Measurements from ENCODE around the gene FSD1.

FSD1 gene

GRCh38 chr19:4323692-4324091 lies 19.3 kb downstream of the FSD1 start:
- TF ChIP-seq CREB5 (CRISPR knock-in tag; IDR thresholded peaks at IDR 0.05; ENCODE audit: low read depth): no peak
- no peak for TF ChIP-seq ZC3H10 (CRISPR knock-in tag; IDR thresholded peaks at IDR 0.05)
- no peak for TF ChIP-seq CSDC2 (CRISPR knock-in tag; IDR thresholded peaks at IDR 0.05)
- no peak for TF ChIP-seq SNAI2 (CRISPR knock-in tag; IDR thresholded peaks at IDR 0.05)
- no peak for TF ChIP-seq POU6F1 (CRISPR knock-in tag; IDR thresholded peaks at IDR 0.05; ENCODE audit: borderline replicate concordance, low read depth)
- no peak for TF ChIP-seq GLIS3 (CRISPR knock-in tag; IDR thresholded peaks at IDR 0.05)
- TF ChIP-seq ZFP3 (CRISPR knock-in tag; IDR thresholded peaks at IDR 0.05): no peak
- TF ChIP-seq PATZ1 (CRISPR knock-in tag; IDR thresholded peaks at IDR 0.05; ENCODE audit: borderline replicate concordance): no peak
- TF ChIP-seq CSRNP3 (CRISPR knock-in tag; IDR thresholded peaks at IDR 0.05): no peak
- TF ChIP-seq ZNF565 (CRISPR knock-in tag; conservative IDR thresholded peaks at IDR 0.05; ENCODE audit: low read depth): no peak
- no peak for TF ChIP-seq PPARA (CRISPR knock-in tag; IDR thresholded peaks at IDR 0.05; ENCODE audit: borderline replicate concordance)
- TF ChIP-seq ISL1 (CRISPR knock-in tag; IDR thresholded peaks at IDR 0.05): no peak
- no peak for TF ChIP-seq ZNF70 (CRISPR knock-in tag; IDR thresholded peaks at IDR 0.05)
- no peak for TF ChIP-seq ZNF8 (CRISPR knock-in tag; IDR thresholded peaks at IDR 0.05)
- no peak for TF ChIP-seq TCF4 (CRISPR knock-in tag; IDR thresholded peaks at IDR 0.05; ENCODE audit: borderline replicate concordance)
- TF ChIP-seq TOX (CRISPR knock-in tag; IDR thresholded peaks at IDR 0.05; ENCODE audit: borderline replicate concordance): no peak
- TF ChIP-seq TSHZ2 (CRISPR knock-in tag; IDR thresholded peaks at IDR 0.05): no peak
- ATAC-seq: no peak

GRCh38 chr19:4324228-4324627 lies 19.8 kb downstream of the FSD1 start:
- TF ChIP-seq TCF4 (CRISPR knock-in tag; IDR thresholded peaks at IDR 0.05; ENCODE audit: borderline replicate concordance) (no peak), ZNF565 (CRISPR knock-in tag; conservative IDR thresholded peaks at IDR 0.05; ENCODE audit: low read depth) (no peak), ZNF70 (CRISPR knock-in tag; IDR thresholded peaks at IDR 0.05) (no peak), CSRNP3 (CRISPR knock-in tag; IDR thresholded peaks at IDR 0.05) (no peak), ARNTL (CRISPR knock-in tag; IDR thresholded peaks at IDR 0.05; ENCODE audit: borderline replicate concordance, low read depth) (no peak), TSHZ2 (CRISPR knock-in tag; IDR thresholded peaks at IDR 0.05) (no peak), SNAI2 (CRISPR knock-in tag; IDR thresholded peaks at IDR 0.05) (no peak), ZFP30 (CRISPR knock-in tag; IDR thresholded peaks at IDR 0.05) (no peak), OSR1 (CRISPR knock-in tag; IDR thresholded peaks at IDR 0.05) (no peak), PATZ1 (CRISPR knock-in tag; IDR thresholded peaks at IDR 0.05; ENCODE audit: borderline replicate concordance) (no peak), ZFP3 (CRISPR knock-in tag; IDR thresholded peaks at IDR 0.05) (no peak), ZC3H10 (CRISPR knock-in tag; IDR thresholded peaks at IDR 0.05) (no peak), ISL1 (CRISPR knock-in tag; IDR thresholded peaks at IDR 0.05) (no peak), GLIS3 (CRISPR knock-in tag; IDR thresholded peaks at IDR 0.05) (no peak), CREB5 (CRISPR knock-in tag; IDR thresholded peaks at IDR 0.05; ENCODE audit: low read depth) (no peak), ESRRG (CRISPR knock-in tag; IDR thresholded peaks at IDR 0.05) (no peak)
- no peak for ATAC-seq

All from SK-N-SH treated with all-trans-retinoic acid at 6 μM for 48 hours (cell line).